ENCODE data around the gene NAIF1. TPM values are rescaled to one million over a fixed set of nuclear protein-coding genes. Genes with fewer than 3 reads are reported as not detected.
"Not testable (repeated sequence)": the region's sequence is repeated elsewhere in the genome, so short reads cannot be mapped to it uniquely, and the experiment has no call there.

NAIF1 gene
- total RNA-seq, 1 donor from 2014 or later: 6.2 TPM

DNA sequence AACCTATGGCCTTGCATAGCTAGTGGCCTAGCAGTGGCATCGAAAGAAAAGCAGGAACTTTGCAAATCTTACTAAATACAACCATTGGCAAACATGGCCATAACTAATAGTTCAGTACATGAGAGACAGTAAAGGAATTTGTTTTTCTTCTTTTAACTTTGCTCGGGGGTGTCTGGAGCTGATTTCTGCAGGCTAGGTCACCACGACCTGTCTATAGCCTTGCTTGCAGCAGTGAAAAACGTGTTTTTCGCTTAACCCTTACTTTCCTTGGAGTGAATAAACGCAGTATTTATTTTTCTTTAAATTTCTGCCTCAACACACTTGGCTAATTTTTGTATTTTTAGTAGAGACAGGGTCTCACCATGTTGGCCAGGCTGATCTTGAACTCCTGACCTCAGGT, 19.9 kb downstream of the NAIF1 start:
- H3K4me3 Mint-ChIP-seq (ENCODE audit: unreplicated experiment): no peak overlapping the region
- H3K36me3 Mint-ChIP-seq (ENCODE audit: unreplicated experiment): no peaks in the 10 kb centered on the region
- H3K27me3 Mint-ChIP-seq (ENCODE audit: unreplicated experiment): peaks cover under 1% of the 10 kb centered on the region
- H3K4me1 Mint-ChIP-seq (ENCODE audit: low read depth, unreplicated experiment): peaks cover 6% of the 10 kb centered on the region
- H3K9me3 Mint-ChIP-seq (ENCODE audit: unreplicated experiment): no peaks in the 10 kb centered on the region
- H3K27ac Mint-ChIP-seq (ENCODE audit: unreplicated experiment): no peak overlapping the region
- TF ChIP-seq, protein P1, sequence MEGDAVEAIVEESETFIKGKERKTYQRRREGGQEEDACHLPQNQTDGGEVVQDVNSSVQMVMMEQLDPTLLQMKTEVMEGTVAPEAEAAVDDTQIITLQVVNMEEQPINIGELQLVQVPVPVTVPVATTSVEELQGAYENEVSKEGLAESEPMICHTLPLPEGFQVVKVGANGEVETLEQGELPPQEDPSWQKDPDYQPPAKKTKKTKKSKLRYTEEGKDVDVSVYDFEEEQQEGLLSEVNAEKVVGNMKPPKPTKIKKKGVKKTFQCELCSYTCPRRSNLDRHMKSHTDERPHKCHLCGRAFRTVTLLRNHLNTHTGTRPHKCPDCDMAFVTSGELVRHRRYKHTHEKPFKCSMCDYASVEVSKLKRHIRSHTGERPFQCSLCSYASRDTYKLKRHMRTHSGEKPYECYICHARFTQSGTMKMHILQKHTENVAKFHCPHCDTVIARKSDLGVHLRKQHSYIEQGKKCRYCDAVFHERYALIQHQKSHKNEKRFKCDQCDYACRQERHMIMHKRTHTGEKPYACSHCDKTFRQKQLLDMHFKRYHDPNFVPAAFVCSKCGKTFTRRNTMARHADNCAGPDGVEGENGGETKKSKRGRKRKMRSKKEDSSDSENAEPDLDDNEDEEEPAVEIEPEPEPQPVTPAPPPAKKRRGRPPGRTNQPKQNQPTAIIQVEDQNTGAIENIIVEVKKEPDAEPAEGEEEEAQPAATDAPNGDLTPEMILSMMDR (IDR thresholded peaks at IDR 0.05; ENCODE audit: partially characterized antibody, unreplicated experiment): no peak
- DNase-seq: no peak

- H3K4me3 Mint-ChIP-seq (ENCODE audit: unreplicated experiment): no peak overlapping the region
- H3K27me3 Mint-ChIP-seq (ENCODE audit: unreplicated experiment): peaks cover 3% of the 10 kb centered on the region
- peaks cover 9% of the 10 kb centered on the region for H3K4me1 Mint-ChIP-seq (ENCODE audit: low read depth, unreplicated experiment)
- no peaks in the 10 kb centered on the region for H3K36me3 Mint-ChIP-seq (ENCODE audit: unreplicated experiment)
- H3K27ac Mint-ChIP-seq (ENCODE audit: unreplicated experiment): no peak overlapping the region
- no peak for DNase-seq
- TF ChIP-seq, protein P1 (IDR thresholded peaks at IDR 0.05; ENCODE audit: partially characterized antibody, unreplicated experiment): no peak
- no peaks in the 10 kb centered on the region for H3K9me3 Mint-ChIP-seq (ENCODE audit: unreplicated experiment)
Measured at GRCh38 chr9:128045831-128046230, 21.3 kb downstream of the NAIF1 start.

DNA sequence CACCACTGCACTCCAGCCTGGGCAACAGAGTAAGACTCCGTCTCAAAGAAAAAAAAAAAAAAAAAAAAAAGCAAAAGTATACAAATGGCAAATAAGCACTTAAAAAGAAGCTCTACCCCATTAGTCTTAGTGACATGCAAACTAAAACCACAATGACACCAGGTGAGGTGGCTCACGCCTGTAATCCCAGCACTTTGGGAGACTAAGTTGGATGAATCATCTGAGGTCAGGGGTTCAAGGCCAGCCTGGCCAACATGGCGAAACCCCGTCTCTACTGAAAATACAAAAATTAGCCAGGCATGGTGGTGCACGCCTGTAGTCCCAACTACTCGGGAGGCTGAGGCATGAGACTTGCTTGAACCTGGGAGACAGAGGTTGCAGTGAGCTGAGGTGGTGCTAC, 21.7 kb downstream of the NAIF1 start:
- H3K4me3 Mint-ChIP-seq (ENCODE audit: unreplicated experiment); H3K36me3 Mint-ChIP-seq (ENCODE audit: unreplicated experiment); H3K9me3 Mint-ChIP-seq (ENCODE audit: unreplicated experiment); DNase-seq; H3K27me3 Mint-ChIP-seq (ENCODE audit: unreplicated experiment); H3K27ac Mint-ChIP-seq (ENCODE audit: unreplicated experiment); H3K4me1 Mint-ChIP-seq (ENCODE audit: low read depth, unreplicated experiment): not testable (repeated sequence)

DNA sequence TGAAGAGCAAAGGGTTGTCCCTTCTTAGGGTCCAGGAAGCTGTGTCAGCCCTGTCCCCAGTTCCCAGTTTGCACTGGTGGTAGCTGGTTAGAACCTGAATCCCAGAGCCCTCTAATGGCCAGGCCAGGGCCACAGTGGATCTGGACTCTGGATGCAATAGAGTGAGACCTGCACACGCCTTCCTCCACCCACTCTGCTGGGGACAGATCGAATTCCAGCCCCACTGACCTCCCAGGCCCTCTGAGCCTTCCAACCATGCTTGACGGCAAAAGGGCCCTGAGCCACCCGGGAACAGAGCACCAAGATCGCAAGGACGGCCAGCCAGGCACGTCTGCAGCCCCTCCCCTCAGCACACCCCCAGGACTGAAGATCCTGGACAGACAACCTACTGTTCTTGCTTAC, 23.7 kb downstream of the NAIF1 start:
- Mint-ChIP-seq H3K9me3 (ENCODE audit: unreplicated experiment) (no peaks in the 10 kb centered on the region), H3K4me3 (ENCODE audit: unreplicated experiment) (no peak overlapping the region), H3K27ac (ENCODE audit: unreplicated experiment) (no peak overlapping the region), H3K27me3 (ENCODE audit: unreplicated experiment) (peaks cover 5% of the 10 kb centered on the region), H3K36me3 (ENCODE audit: unreplicated experiment) (no peaks in the 10 kb centered on the region), H3K4me1 (ENCODE audit: low read depth, unreplicated experiment) (peaks cover 9% of the 10 kb centered on the region)
- TF ChIP-seq, protein P1 (IDR thresholded peaks at IDR 0.05; ENCODE audit: partially characterized antibody, unreplicated experiment): no peak
- DNase-seq: no peak

- H3K4me3 Mint-ChIP-seq (ENCODE audit: unreplicated experiment): peak overlapping the region; percentile 1
- H3K27ac Mint-ChIP-seq (ENCODE audit: unreplicated experiment): no peak overlapping the region
- peaks cover 9% of the 10 kb centered on the region for H3K4me1 Mint-ChIP-seq (ENCODE audit: low read depth, unreplicated experiment)
- DNase-seq: no peak
- H3K27me3 Mint-ChIP-seq (ENCODE audit: unreplicated experiment): peaks cover 5% of the 10 kb centered on the region
- TF ChIP-seq, protein P1 (IDR thresholded peaks at IDR 0.05; ENCODE audit: partially characterized antibody, unreplicated experiment): no peak
- no peaks in the 10 kb centered on the region for H3K9me3 Mint-ChIP-seq (ENCODE audit: unreplicated experiment)
- H3K36me3 Mint-ChIP-seq (ENCODE audit: unreplicated experiment): no peaks in the 10 kb centered on the region
Measured at GRCh38 chr9:128042043-128042442, 25.1 kb downstream of the NAIF1 start.

DNA sequence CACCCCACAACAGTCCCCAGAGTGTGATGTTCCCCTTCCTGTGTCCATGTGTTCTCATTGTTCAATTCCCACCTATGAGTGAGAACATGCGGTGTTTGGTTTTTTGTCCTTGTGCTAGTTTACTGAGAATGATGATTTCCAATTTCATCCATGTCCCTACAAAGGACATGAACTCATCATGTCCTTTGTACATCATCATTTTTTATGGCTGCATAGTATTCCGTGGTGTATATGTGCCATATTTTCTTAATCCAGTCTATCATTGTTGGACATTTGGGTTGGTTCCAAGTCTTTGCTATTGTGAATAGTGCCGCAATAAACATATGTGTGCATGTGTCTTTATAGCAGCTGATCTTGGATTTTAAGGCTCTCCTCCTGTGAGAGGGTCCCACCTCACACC, 26.3 kb downstream of the NAIF1 start:
- not testable (repeated sequence) for DNase-seq; H3K9me3 Mint-ChIP-seq (ENCODE audit: unreplicated experiment); H3K4me3 Mint-ChIP-seq (ENCODE audit: unreplicated experiment); H3K36me3 Mint-ChIP-seq (ENCODE audit: unreplicated experiment); H3K27ac Mint-ChIP-seq (ENCODE audit: unreplicated experiment); H3K4me1 Mint-ChIP-seq (ENCODE audit: low read depth, unreplicated experiment); H3K27me3 Mint-ChIP-seq (ENCODE audit: unreplicated experiment)

- not testable (repeated sequence) for H3K27ac Mint-ChIP-seq (ENCODE audit: unreplicated experiment); H3K4me3 Mint-ChIP-seq (ENCODE audit: unreplicated experiment); DNase-seq; H3K36me3 Mint-ChIP-seq (ENCODE audit: unreplicated experiment); H3K27me3 Mint-ChIP-seq (ENCODE audit: unreplicated experiment); H3K9me3 Mint-ChIP-seq (ENCODE audit: unreplicated experiment); H3K4me1 Mint-ChIP-seq (ENCODE audit: low read depth, unreplicated experiment)
Measured at GRCh38 chr9:128036522-128036921, 30.6 kb downstream of the NAIF1 start.

All from glutamatergic neuron (in vitro differentiated cells).